ENCODE measurements around the gene DIAPH2. TPM values are rescaled to one million over a fixed set of nuclear protein-coding genes. Genes with fewer than 3 reads are reported as not detected.

Gene DIAPH2
- total RNA-seq, 4 donors from 2014 or later = 40.2 to 52.2 (median 44.8) TPM

DNA sequence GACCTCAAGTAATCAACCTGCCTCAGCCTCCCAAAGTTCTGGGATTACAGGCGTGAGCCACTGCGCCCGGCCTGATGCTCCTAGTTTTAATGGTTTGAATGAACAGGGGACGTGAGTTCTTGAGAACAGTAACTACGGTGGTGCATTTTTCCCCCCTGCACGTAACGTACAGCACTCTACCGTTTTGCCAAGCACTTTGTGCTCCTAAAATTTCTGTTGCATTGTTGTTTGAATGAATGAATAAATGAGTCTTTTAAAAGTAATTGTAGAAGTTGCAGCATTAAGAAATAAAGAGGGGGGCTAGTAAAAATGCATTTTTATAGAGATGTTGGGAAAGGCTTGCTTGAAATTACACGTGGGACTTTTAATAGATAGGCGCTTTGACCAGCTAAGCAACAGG is 199.0 kb downstream of the DIAPH2 start, which contains the start of gene RPA4:
TSS of gene RPA4 (plus strand) at position 301 of the 400 bp plus-strand sequence. CDS start 403 bp downstream, outside the sequence.
- Histone ChIP-seq H3K27ac (no peak within 1 kb of the TSS), H3K27me3 (no peaks in the 10 kb centered on the region), H3K36me3 (peaks cover 0 to 12% (median 0%) of the 10 kb centered on the region in 3 donors), H3K4me3 (no peak within 1 kb of the TSS), H3K4me1 (no peaks in the 10 kb centered on the region), H3K9me3 (no peaks in the 10 kb centered on the region)
- WGBS, 2 donors = 92 to 96% methylated on average over 10 of the region's 10 CpGs
- TF ChIP-seq, protein P1, sequence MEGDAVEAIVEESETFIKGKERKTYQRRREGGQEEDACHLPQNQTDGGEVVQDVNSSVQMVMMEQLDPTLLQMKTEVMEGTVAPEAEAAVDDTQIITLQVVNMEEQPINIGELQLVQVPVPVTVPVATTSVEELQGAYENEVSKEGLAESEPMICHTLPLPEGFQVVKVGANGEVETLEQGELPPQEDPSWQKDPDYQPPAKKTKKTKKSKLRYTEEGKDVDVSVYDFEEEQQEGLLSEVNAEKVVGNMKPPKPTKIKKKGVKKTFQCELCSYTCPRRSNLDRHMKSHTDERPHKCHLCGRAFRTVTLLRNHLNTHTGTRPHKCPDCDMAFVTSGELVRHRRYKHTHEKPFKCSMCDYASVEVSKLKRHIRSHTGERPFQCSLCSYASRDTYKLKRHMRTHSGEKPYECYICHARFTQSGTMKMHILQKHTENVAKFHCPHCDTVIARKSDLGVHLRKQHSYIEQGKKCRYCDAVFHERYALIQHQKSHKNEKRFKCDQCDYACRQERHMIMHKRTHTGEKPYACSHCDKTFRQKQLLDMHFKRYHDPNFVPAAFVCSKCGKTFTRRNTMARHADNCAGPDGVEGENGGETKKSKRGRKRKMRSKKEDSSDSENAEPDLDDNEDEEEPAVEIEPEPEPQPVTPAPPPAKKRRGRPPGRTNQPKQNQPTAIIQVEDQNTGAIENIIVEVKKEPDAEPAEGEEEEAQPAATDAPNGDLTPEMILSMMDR (IDR thresholded peaks at IDR 0.05) = no peak
- no peak for TF ChIP-seq POLR2A (IDR thresholded peaks at IDR 0.05)
- no peak for TF ChIP-seq EP300 (IDR thresholded peaks at IDR 0.05)
- no peak for DNase-seq (ENCODE audit: low spot score in 2 of 2)

GRCh38 chrX:96884027-96884426 is 199.4 kb downstream of the DIAPH2 start:
- Histone ChIP-seq H3K27ac (no peak overlapping the region), H3K4me3 (no peak overlapping the region), H3K9me3 (no peaks in the 10 kb centered on the region), H3K27me3 (no peaks in the 10 kb centered on the region), H3K4me1 (no peaks in the 10 kb centered on the region), H3K36me3 (peaks cover 0 to 12% (median 0%) of the 10 kb centered on the region in 3 donors)
- DNase-seq (ENCODE audit: low spot score in 2 of 2) = no peak
- WGBS, 2 donors = 89 to 100% methylated on average over 2 to 13 of the region's 13 CpGs
- TF ChIP-seq POLR2A (IDR thresholded peaks at IDR 0.05) (no peak), EP300 (IDR thresholded peaks at IDR 0.05) (no peak)
- TF ChIP-seq, protein P1 (IDR thresholded peaks at IDR 0.05) = no peak

GRCh38 chrX:96889726-96890125 is 205.1 kb downstream of the DIAPH2 start:
- H3K4me3 ChIP-seq = no peak overlapping the region
- 61 to 73% methylated on average over 1 of the region's 1 CpG for WGBS, 2 donors
- no peak overlapping the region for H3K27ac ChIP-seq
- H3K36me3 ChIP-seq = peaks cover 0 to 2% (median 0%) of the 10 kb centered on the region in 3 donors
- H3K27me3 ChIP-seq = peaks cover 0 to 4% of the 10 kb centered on the region in 2 donors
- TF ChIP-seq POLR2A (IDR thresholded peaks at IDR 0.05) = no peak
- TF ChIP-seq EP300 (IDR thresholded peaks at IDR 0.05) = no peak
- TF ChIP-seq, protein P1 (IDR thresholded peaks at IDR 0.05) = no peak
- no peaks in the 10 kb centered on the region for H3K9me3 ChIP-seq
- DNase-seq (ENCODE audit: low spot score in 2 of 2) = no peak
- H3K4me1 ChIP-seq = no peaks in the 10 kb centered on the region

DNA sequence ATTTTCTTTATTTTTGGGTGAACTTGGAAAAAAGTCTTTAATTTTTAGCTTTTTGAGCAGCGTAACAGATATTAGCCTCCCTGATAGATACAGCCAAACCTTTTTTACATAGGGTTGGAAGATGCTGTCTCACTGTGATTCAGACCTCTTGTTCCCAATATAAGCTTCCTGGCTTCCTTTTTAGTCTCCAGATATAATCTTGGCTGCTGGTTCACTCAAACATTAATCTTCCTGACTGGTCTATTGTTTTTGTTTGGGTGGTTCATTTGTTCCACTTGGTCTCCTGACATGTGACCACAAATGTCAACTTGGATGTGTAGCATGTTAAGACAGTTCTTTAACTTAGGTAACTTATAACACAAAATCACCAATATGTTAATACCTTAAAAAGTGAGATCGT is 222.1 kb downstream of the DIAPH2 start:
- no peak for DNase-seq (ENCODE audit: low spot score in 2 of 2)
- WGBS, 2 donors = 91 to 95% methylated on average over 2 of the region's 2 CpGs
- H3K27ac ChIP-seq = no peak overlapping the region
- H3K27me3 ChIP-seq = no peaks in the 10 kb centered on the region
- H3K36me3 ChIP-seq = no peaks in the 10 kb centered on the region
- no peak overlapping the region for H3K4me3 ChIP-seq
- H3K9me3 ChIP-seq = no peaks in the 10 kb centered on the region
- no peak for TF ChIP-seq EP300 (IDR thresholded peaks at IDR 0.05)
- TF ChIP-seq, protein P1 (IDR thresholded peaks at IDR 0.05) = no peak
- no peak for TF ChIP-seq POLR2A (IDR thresholded peaks at IDR 0.05)
- H3K4me1 ChIP-seq = no peaks in the 10 kb centered on the region

GRCh38 chrX:96907516-96908272 is 223.1 kb downstream of the DIAPH2 start:
- 59 to 70% methylated on average over 3 of the region's 3 CpGs for WGBS, 2 donors
- Histone ChIP-seq H3K36me3 (no peaks in the 10 kb centered on the region), H3K9me3 (no peaks in the 10 kb centered on the region), H3K4me1 (no peaks in the 10 kb centered on the region), H3K4me3 (no peak overlapping the region), H3K27ac (no peak overlapping the region), H3K27me3 (no peaks in the 10 kb centered on the region)
- TF ChIP-seq POLR2A (IDR thresholded peaks at IDR 0.05) (no peak), EP300 (IDR thresholded peaks at IDR 0.05) (no peak)
- TF ChIP-seq, protein P1 (IDR thresholded peaks at IDR 0.05) = no peak
- DNase-seq (ENCODE audit: low spot score in 2 of 2) = no peak

Measured in tibial nerve (tissue), 4 donors.